Astrocyte of the spinal cord (primary cell): ENCODE results near the gene ARHGAP23.

Experiments
- DNase-seq: peaks from one replicate; pipeline ENCODE4 v3.0.0; 2011; ENCODE audit warnings: low read depth, low spot score
- H3K4me3 ChIP-seq: 2 replicates; pipeline ENCODE4 v1.5.1; 2011; ENCODE audit warnings: low read depth, mild to moderate bottlenecking, low read length, moderate library complexity
- in situ Hi-C: cut with HindIII; loops from 2 replicates; pipeline ENCODE4 v1.10.0; 2017; ENCODE audit warnings: low sequenced_read_pairs
- TF ChIP-seq, protein P1 (sequence below): IDR thresholded peaks from 2 replicates; pipeline ENCODE4 v1.5.1; 2012; ENCODE audit warnings: low read depth, mild to moderate bottlenecking, low read length, inconsistent platforms

ARHGAP23 gene

DNA sequence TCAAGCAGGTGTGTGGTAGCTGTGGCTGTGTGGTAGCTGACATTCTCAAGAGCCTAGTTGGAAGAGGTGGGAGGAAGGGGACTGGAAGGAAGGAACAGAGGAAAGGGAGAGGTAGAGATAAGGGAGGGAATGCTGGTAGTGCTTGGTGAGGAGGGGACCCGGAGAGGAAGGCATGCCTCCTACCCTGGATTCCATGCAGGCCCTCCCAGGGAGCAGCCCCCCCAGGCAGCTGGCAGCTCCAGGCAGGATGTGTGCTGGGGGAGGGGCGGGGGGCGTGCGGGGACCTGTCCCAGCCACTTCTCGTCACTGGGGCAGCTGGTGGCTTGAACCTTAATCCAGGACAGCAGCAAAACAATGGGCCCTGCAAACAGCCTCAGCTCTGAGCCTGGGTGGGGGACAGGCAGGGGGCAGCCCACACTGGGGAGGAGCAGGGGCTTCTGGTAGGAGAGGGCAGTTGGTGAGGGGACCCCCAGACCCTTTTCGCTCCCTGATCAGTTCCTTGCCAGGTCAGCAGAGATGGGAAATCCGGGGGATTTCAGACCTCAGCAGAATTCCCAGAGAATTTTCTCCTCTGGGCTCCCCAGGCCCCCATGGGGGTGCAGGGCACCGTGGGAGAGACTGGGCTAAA is 27.1 kb downstream of the ARHGAP23 start:
- TF ChIP-seq, protein P1, sequence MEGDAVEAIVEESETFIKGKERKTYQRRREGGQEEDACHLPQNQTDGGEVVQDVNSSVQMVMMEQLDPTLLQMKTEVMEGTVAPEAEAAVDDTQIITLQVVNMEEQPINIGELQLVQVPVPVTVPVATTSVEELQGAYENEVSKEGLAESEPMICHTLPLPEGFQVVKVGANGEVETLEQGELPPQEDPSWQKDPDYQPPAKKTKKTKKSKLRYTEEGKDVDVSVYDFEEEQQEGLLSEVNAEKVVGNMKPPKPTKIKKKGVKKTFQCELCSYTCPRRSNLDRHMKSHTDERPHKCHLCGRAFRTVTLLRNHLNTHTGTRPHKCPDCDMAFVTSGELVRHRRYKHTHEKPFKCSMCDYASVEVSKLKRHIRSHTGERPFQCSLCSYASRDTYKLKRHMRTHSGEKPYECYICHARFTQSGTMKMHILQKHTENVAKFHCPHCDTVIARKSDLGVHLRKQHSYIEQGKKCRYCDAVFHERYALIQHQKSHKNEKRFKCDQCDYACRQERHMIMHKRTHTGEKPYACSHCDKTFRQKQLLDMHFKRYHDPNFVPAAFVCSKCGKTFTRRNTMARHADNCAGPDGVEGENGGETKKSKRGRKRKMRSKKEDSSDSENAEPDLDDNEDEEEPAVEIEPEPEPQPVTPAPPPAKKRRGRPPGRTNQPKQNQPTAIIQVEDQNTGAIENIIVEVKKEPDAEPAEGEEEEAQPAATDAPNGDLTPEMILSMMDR = no peak
- peak overlapping the region; percentile 49 for H3K4me3 ChIP-seq
- in situ Hi-C loops = no loop called here
- no peak for DNase-seq

DNA sequence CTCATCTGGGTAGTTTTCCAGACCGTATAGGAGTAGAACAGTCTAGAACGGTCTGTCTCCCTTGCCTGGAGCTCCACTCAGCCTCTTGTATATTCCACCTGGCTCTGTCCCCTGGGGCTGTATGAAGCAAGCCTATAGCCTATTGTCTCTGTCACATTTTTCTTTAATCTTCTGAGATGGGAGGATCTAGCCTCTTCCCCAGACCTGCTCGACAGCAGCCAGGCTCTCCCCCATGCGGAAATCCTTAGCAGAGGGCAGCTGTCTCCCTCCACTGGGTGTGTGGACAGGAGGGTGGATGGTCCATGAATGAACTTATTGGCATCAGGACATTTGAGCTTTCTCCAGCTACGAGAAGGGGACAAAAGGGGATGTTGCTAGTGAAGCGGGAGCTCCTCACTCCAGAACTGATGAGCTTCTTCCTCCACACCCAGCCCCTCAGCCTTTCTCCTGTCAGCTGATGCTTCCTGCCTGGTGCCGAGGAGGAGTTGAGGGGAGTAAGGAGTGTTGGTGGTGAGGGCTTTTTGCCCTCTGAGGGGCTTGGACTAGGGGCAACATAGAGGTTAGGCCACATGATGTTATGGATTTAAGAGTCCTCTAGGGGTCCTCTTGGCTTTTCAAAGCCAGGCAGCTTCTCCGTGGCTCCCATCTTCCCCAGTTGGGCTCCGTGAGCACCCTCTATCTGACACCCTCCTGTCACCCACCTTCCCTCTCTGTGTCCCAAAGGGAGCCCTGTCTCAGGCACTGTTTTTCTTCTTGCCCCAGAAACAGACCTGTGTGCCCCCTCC is 28.0 kb downstream of the ARHGAP23 start:
- TF ChIP-seq, protein P1 = peak; percentile 6
- H3K4me3 ChIP-seq = no peak overlapping the region
- DNase-seq = no peak
- in situ Hi-C loops = no loop called here

DNA sequence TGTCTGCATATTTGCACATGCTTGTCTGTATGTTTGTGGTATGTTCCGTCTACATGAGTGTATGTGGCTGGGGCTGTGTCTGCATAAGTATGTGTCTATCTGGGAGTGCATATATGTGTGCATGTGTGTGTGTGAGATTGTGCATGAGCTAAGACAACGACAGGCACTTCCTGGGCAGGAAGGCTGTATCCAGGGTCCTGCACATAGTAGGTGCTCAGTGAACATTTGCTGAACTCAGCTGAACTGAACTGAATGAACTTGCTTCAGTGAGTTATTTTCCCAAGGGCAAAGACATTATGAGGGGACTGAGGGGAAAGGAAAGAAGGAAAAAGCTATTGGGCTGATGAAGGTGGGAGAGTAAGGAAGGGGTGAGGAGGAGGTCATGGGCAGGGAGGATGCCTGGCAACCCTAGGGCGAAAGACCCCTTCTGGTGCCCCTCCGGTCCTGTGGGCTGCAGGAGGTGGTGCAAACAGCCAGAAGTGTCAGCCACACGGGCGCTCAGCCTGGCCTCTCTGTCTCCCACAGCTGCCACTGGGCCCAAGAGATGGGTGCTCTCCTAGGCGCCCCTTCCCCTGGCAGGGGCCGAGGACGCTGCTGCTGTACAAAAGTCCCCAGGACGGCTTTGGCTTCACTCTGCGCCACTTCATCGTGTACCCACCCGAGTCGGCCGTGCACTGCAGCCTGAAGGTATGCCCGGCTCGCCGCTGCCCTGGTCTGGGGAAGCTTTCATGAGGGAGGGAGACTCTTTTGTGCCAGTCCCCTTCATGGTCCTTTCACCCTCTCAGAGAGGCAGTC is 29.5 kb downstream of the ARHGAP23 start:
- TF ChIP-seq, protein P1 = no peak
- in situ Hi-C loops = no loop called here
- no peak for DNase-seq
- H3K4me3 ChIP-seq = no peak overlapping the region

DNA sequence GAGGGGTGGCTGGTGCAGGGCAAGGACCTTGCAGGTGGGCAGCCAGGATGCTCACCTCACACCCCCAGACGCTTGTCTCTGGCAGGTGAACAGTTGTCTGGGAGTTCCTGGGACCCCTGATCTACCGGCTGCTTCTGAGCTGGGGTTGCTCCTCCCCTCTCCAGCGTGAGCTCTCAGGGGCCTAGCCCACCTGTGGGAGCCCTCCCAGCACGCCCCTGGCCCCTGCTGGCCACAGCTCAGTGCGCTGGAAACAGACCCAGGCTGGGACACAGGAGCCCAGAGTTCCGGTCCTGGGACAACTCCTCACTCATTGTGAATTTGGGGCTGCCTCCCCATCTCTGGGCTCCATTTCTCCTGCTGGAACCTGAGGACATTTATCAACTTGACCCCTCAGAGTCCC is 30.3 kb downstream of the ARHGAP23 start:
- TF ChIP-seq, protein P1 = no peak
- DNase-seq = no peak
- in situ Hi-C loops = no loop called here
- H3K4me3 ChIP-seq = no peak overlapping the region

DNA sequence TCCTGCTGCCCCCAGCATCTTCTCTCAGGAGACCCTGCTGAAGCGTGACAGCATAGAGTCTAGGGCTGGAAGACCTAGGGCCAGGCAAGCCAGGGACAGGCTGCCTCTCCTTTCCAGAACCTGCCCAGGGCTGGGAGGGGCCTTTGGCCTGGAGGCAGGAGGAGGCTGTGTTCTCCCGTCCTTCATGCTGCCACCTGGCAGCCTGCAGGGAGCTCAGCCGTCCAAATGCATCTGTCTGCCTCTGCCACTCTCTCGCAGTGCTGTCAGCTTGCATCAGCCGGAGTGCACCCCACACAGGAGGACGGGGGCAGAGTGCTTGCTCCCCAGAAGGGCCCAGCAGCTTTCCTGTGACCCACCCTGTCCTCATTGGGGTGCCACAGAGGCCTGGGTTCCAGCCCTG is 31.3 kb downstream of the ARHGAP23 start:
- H3K4me3 ChIP-seq = no peak overlapping the region
- DNase-seq = no peak
- TF ChIP-seq, protein P1 = no peak
- in situ Hi-C loops = no loop called here

DNA sequence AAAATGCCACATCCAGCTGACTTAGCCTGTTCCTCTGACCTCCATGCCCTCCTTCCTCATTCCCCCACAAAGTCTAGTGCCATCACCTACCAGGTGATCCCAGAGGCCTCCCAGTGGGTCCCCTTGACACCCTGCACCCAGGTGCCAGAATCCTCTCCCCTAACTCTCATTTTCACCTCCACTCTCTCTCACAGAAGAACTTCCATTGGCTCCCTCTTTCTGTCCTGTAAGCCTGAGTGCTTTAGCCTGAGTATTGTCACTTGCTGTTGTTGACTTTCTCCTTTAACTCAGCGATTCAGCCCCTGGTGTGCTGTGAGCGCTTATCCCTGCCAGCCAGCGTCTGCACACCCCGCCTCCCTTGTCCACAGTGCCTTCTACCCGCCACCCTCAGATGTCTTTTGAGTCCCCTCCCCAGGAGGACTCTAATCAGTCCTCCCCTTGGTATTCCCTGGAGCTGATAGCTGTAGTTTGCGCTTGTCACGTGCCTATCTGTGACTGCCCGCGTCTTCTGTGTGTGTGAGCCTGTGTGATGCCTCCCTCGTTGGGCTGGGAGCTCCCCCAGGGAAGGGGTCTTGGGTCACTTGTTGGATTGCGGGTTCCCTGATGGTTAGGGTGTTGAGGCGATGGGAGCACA is 31.9 kb downstream of the ARHGAP23 start:
- no peak for DNase-seq
- TF ChIP-seq, protein P1 = no peak
- no peak overlapping the region for H3K4me3 ChIP-seq
- in situ Hi-C loops = no loop called here
